CD4-positive, alpha-beta T cell treated with Interleukin-17A for 1 hour (primary cell): Measurements from ENCODE around the gene FOXA3.

ENCODE experiments used
- DNase-seq: peaks from one replicate; pipeline ENCODE4 v3.0.0-alpha.2; 2020

FOXA3 gene

DNA sequence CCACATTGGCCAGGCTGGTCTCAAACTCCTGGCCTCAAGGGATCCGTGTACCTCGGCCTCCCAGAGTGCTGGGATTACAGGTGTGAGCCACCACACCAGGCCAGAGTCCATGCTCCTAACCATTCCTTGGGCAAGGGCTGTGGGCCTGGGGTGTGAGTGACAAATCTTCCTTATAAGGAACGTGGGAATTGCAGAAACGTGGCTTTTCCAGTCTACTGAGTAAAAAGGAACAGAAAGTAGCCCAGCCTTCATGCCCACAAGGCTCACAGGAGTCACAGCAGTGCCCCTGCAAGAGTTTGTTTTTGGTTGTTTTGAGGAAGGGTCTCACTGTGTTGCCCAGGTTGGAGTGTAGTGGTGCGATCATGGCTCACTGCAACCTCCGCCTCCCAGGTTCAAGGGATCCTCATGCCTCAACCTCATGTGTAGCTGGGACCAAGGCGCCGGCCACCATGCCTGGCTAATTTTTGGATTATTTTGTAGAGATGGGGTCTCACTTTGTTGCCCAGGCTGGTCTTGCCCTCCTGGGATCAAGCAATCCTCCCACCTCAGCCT, 33.2 kb downstream of the FOXA3 start:
- DNase-seq: no peak

- no peak for DNase-seq
Observed at GRCh38 chr19:45899253-45899652, 35.1 kb downstream of the FOXA3 start.

DNA sequence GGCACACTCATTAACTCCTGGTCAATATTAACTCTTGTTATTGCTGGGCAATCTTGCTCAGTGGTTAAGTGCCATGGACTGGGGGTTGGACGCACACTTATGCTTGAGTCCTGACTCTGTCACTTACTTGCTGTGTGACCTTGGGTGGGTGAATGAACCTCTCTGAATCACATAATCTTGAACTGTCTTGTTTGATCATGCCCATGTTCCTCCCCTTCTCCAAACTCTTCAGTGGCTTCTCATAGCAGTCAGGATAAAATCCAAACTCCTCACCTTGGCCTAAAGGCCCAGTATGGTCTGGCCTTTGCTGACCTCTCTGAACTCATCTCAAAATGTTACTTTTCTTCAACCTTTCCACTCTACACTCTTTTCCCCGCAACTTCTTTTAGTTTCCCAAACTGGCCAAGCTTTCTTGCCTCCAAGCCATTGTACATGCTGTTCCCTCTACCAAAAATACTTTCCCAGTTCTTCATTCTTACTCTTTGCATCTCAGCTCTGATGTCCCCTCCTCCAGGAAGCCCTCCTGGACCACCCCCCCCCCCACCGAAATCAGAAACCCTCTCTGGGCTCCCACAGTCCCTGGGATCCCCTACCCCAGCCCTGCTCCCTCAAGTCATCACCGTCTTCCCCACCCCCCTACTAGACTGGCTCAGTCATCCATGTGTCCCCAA, 35.9 kb downstream of the FOXA3 start:
- no peak for DNase-seq

DNA sequence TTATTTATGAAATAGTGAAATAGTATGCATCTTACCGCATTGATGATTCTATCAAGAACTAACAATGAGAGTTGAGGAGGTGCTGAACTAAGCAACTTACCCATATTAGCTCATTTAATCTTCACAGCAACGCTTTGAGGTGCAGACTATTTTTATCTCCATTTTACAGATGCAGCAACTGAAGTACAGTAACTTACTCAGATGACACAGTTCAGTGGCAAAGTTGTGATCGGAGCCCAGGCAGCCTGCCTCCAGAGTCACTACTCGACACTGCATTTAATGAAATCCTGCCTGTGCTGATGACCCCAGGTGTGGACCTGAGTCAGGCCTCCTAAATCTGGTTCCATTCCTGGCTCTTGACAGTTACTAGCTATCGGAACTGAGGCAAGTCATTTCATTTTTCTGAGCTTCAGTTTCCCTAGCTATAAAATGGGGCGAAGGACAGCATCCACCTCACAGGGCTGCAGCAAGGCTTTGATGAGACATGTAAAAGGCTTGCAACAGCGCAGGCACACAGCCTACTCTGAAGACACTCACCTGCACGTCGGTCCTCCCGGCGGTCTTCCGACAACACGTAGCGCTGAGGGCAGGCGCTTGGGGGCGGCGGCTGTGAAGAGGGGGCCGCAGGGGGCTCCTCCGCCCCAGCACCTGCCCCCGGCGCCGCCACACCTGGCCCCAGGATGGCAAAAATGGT, 36.8 kb downstream of the FOXA3 start:
- DNase-seq: no peak

DNA sequence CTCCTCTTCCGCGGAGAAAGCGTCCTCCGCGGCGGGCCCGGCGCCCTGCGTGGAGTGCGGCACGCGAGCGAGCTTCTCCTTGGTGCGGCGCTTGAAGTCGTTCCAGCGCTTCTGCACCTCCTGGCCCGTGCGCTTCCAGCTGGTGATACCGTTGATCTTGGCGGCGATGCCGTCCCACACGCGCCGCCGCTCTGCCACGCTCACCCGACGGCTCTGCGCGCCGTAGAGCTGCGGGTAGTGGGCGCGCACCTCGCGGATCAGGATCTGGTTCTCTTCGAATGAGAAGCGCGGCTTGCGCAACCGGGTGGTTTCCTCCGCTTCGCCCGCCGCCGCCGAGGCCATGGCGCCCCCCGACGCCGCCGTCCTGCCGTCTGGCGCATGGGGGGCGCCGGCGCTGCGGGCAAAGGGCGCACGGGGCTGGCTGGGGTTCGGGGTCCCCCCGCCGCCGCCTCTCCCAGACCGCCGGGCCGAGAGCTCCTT, 37.3 kb downstream of the FOXA3 start:
- DNase-seq: peak; percentile 30

GRCh38 chr19:45901912-45902650, 38.0 kb downstream of the FOXA3 start, which contains the start of gene MYPOP:
Gene MYPOP (minus strand): TSS chr19:45902613. CDS start chr19:45901773, 840 bp downstream.
- no peak for DNase-seq

DNA sequence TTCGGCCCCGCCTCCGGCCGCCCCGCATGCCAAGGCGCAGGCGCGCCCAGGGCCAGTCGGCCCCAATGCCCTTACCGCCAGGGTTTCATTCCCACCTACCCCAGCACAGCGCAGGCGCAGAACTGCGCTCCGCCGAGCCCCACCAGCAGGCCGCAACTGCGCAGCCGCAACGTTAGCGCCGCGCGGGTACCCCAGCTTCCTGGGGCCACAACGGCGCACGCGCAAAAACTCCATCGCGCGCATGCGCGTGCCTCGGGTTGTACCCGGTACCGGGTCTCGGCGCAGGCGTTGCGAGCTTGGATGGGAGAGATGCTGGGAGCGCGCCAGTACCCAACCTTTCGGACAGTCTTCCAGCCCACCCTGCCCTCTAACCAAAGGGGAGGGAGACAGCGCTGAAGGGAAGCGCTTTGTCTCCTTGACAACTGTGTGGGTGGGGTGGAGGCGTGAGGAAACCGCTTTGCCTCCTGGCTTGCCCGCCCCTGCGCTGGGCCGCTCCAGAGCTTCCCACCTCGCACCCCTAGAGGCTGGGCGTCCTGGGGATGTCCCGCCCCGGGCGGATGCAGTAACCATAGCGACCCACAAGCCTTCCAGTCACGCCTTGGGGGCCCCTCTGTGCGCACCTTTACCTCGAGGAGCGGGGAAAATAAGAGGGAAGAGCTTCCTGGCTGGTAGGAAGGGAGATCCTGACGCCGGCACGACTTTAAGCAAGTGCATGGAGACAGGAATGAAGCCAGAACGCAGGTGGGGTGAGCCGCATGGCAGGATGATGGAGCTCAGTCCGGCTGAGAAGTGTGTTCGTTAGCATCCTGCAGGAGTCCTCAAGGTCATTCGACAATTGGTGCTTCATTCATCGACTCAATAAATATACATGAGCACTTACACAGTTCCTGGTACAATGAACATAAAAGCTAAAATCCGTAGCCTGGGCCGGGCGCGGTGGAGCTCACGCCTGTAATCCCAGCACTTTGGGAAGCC, 38.8 kb downstream of the FOXA3 start:
- DNase-seq: peak; percentile 99

GRCh38 chr19:45905011-45905410, 40.9 kb downstream of the FOXA3 start:
- no peak for DNase-seq

DNA sequence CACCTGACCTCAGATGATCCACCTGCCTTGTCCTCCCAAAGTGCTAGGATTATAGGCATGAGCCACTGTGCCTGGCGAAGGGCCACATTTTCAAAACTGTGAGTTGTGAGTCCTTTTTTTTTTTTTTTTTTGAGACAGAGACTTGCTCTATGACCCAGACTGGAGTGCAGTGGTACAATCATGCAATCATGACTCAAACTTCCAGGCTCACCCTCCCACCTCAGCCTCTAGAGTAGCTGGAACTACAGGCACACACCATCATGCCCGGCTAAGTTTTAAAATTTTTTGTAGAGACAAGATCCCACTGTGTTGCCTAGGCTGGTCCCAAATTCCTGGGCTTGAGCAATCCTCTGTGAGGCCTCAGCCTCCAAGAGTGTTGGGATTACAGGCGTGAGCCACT, 42.1 kb downstream of the FOXA3 start:
- DNase-seq: no peak

- DNase-seq: no peak
Observed at GRCh38 chr19:45908956-45909355, 44.8 kb downstream of the FOXA3 start.

DNA sequence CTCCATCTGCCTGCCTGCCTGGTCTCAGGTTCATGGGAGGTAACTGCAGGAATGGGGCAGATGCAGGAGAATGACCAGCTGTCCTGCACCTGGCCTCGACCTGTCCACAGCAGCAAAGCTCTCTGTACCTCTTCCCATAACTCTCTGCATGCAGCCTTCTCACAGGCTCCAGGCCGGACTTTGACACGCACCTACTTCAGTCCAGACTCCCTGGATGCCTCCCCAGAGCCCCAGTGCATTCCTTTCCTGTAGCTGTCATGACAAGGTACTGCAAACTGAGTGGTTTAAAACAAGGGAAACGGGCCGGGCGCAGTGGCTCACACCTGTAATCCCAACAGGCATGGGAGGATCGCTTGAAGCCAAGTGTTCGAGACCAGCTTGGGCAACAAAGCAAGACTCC, 47.2 kb downstream of the FOXA3 start:
- DNase-seq: no peak

DNA sequence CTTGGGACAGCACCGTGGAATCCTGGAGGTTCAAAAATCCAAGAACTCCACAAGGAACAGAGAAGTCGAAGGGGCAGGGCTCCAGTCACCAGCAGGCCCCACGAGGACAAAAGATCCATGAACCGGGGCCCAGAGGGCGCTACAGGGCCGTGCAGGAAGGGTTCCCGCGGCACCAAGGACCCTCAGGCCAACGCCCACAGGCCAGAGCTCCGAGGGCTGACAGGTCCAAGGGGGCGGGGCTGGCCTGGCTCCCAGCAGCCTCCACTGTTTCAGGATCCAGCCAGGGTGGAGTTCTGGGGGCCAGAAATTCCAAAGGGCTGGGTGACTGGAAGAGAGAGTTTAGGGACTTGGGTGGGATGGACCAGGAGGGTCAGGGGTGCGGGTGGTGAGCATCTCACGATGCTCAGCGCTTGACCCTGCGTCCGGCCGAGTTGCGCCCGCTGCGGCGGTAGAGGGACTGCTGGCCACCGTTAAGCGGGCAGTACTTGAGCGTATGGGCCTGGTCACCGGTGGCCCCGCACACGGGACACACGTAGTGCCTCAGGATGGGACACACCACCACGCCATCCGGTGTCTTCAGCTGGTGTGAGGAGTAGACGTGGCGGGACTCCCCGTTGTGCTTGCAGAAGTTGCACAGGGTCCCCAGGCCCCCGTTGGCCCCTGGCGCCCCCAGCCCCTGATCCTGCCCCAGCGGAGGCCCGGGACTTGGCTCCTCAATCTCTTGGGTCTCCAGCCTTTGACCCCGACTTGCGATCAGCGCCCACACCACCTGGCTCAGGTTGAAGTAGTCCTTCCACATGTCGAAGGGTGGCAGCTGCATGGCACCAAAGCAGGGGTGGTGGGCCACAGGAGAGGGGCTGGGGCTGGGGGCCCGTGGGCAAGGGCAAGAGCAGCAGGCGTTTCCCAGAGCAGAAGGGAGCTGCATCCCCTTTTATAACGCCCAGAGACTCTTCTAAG, 50.0 kb downstream of the FOXA3 start, which contains the start of gene NANOS2:
Gene NANOS2 (minus strand): TSS at position 905 of the 957 bp plus-strand sequence. CDS start 85 bp downstream, at position 820.
- DNase-seq: no peak

DNA sequence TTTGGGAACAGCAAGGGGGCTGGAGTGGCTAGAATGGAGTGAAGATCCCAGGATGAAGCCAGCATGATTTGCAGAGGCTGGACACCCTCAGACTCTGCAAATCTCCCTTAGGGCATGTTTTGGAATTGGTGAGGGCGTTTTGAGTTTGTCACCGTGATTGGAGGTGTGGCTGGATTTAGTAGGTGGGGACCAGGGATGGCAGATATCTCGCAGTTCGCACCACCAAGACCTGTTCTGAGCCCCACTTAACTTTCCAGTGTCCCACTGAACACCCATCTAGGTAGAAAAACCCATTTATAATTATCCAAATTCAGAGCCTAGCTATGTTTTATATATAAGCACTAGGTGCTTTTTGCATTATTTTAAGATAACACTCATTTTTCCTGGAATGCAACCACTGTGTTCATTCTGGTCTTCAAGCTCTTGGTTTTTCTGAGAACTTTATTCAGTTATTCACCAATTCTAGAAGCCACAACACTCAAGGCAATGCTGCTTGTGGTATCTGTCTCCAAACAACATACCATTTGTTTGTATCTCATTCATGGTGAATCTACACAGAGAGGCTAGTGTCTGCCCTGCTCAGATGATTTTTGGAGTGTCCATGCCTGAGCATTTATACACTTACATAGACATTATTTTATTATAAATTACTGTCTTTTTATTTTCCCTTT, 53.4 kb downstream of the FOXA3 start:
- DNase-seq: no peak

GRCh38 chr19:45918721-45919120, 54.6 kb downstream of the FOXA3 start:
- no peak for DNase-seq

GRCh38 chr19:45919678-45920077, 55.6 kb downstream of the FOXA3 start:
- DNase-seq: no peak

DNA sequence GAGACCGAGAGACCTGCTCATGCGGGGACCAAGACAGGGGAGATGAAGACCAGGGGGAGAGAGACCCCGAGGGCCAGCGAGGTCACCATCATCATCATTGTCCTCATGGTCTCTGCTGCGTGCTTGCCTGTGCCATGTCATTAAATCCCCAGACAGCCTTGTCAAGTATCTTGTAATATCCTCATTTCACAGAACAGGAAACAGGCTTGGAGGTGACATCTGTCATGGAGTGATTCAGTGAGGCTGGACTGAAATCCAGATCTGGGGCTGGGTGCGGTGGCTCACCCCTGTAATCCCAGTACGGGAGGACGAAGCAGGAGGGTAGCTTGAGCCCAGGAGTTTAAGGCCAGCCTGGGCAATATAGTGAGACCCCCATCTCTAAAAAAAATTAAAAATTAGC, 56.3 kb downstream of the FOXA3 start:
- no peak for DNase-seq

DNA sequence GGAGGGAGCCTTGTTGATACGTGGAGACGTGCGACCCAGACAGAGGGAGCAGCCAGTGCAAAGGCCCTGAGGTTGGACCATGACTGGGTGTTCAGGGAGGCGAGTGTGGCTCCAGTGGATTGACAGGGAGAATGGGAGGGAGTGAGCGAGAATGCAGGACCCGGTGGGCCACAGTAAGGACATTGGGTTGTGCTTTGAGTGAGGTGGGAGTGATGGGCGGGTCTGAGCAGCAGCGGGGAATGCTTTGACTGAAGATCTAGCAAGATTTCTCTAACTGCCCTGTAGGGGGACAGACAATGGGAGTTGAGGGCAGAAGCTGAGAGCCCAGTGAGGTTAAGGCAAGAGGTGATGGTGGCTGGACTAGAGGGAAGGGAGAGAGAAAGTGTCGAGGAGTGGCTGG, 58.2 kb downstream of the FOXA3 start:
- DNase-seq: no peak
